Measurements from ENCODE around the gene FKBP11.

GRCh38 chr12:48946943-48947342, 21.7 kb upstream of the FKBP11 start:
- no peak for TF ChIP-seq POLR2AphosphoS5 (IDR thresholded peaks at IDR 0.05)
- TF ChIP-seq CTCF (IDR thresholded peaks at IDR 0.05): no peak
